Esophagus squamous epithelium (tissue), 5 donors: ENCODE data around the gene PAK4. TPM values are rescaled to one million over a fixed set of nuclear protein-coding genes. Genes with fewer than 3 reads are reported as not detected.

Source experiments
- DNase-seq: peaks from one replicate; lab custom pipeline; 2025; lab: John Stamatoyannopoulos, UW
- H3K27ac ChIP-seq, 4 donors: fragments of 200-600 bp; sonication (generic); one replicate each; pipeline ENCODE4 v1.5.1; 2016 to 2019; ENCODE audit warnings: mild to moderate bottlenecking in 1 of 4
- H3K27me3 ChIP-seq, 4 donors: fragments of 200-600 bp; sonication (generic); 1 replicate in 3 of 4; 2 replicates in 1 of 4; pipeline versions ENCODE4 v1.5.1 to v1.6.0; 2017 to 2021; ENCODE audit warnings: antibody characterized with exemption in 1 of 4
- H3K36me3 ChIP-seq, 3 donors: fragments of 200-600 bp; sonication (generic); one replicate each; pipeline ENCODE4 v1.5.1; 2016 to 2019
- H3K4me1 ChIP-seq, 3 donors: fragments of 200-600 bp; sonication (generic); one replicate each; pipeline ENCODE4 v1.5.1; 2017 to 2019
- H3K4me3 ChIP-seq, 4 donors: fragments of 200-600 bp; sonication (generic); 1 replicate in 3 of 4; 2 replicates in 1 of 4; pipeline ENCODE4 v1.5.1; 2016 to 2019; ENCODE audit warnings: mild to moderate bottlenecking in 2 of 4, moderate library complexity in 1 of 4
- H3K9me3 ChIP-seq, 3 donors: fragments of 200-600 bp; sonication (generic); one replicate each; pipeline ENCODE4 v1.5.1; 2016 to 2019
- CTCF ChIP-seq, 6 experiments: fragments of 450-650 bp in 4 of 6; fragments of 200-600 bp in 2 of 6; sonication (generic) in 2 of 6; IDR thresholded peaks; one replicate each; pipeline ENCODE4 v1.5.1; 2016 to 2019; ENCODE audit warnings: antibody characterized with exemption in 6 of 6, mild to moderate bottlenecking in 4 of 6, moderate library complexity in 4 of 6
- POLR2A ChIP-seq, 4 donors: fragments of 450-650 bp; IDR thresholded peaks; one replicate each; pipeline ENCODE4 v1.6.1; 2017; ENCODE audit warnings: antibody characterized with exemption in 4 of 4, mild to moderate bottlenecking in 4 of 4, moderate library complexity in 3 of 4
- WGBS, 2 donors: methylation state at CpG; one replicate each; pipeline ENCODE4 v1.1.5; 2018; 5-methylcytosine and 5-hydroxymethylcytosine counted together
- intact Hi-C: fragments of 100-400 bp; cut with DNase I; formaldehyde crosslinking; loops from one replicate; pipeline ENCODE4 v1.15.0; 2022
- total RNA-seq, 4 donors: library from RNA; depleted of rRNA; stranded (reverse); fragments of >200 nt; gene quantifications; one replicate each; pipeline ENCODE4 v1.1.0, GENCODE V29; 2016
- donor health status: DM: yes; HTN: yes; CAD: no.

PAK4 gene
- total RNA-seq, 4 donors from 2014 or later = 12.2 to 40.1 (median 18.3) TPM

GRCh38 chr19:39125199-39125553 lies 410 bp upstream of the PAK4 start:
- H3K4me1 ChIP-seq = peaks cover 22 to 69% (median 28%) of the 10 kb centered on the region in 3 donors
- peaks cover 0 to 6% (median 0%) of the 10 kb centered on the region in 4 donors for H3K27me3 ChIP-seq
- no peak for DNase-seq
- peak overlapping the region; percentile 79 to 95 (median 90) for H3K27ac ChIP-seq
- no peaks in the 10 kb centered on the region for H3K9me3 ChIP-seq
- TF ChIP-seq CTCF (IDR thresholded peaks at IDR 0.05) (no peak), POLR2A (IDR thresholded peaks at IDR 0.05) (no peak)
- intact Hi-C loops = no loop called here
- peak overlapping the region; percentile 73 to 90 (median 84) for H3K4me3 ChIP-seq
- H3K36me3 ChIP-seq = no peaks in the 10 kb centered on the region
- WGBS, 2 donors = 41 to 49% methylated on average over 5 to 7 of the region's 7 CpGs

- H3K27ac ChIP-seq = peak overlapping the region; percentile 79 to 95 (median 90)
- intact Hi-C loops = no loop called here
- peaks cover 34 to 83% (median 42%) of the 10 kb centered on the region in 3 donors for H3K4me1 ChIP-seq
These were observed 964 bp downstream of the PAK4 start for GRCh38 chr19:39126312-39127187.

GRCh38 chr19:39127812-39128515 lies 2.4 kb downstream of the PAK4 start:
- Histone ChIP-seq H3K36me3 (no peaks in the 10 kb centered on the region), H3K4me3 (peak overlapping the region in 1 of 4 donors; percentile 84), H3K27me3 (no peaks in the 10 kb centered on the region), H3K4me1 (peaks cover 46 to 85% (median 47%) of the 10 kb centered on the region in 3 donors), H3K9me3 (no peaks in the 10 kb centered on the region), H3K27ac (peak overlapping the region; percentile 79 to 95 (median 90))
- TF ChIP-seq POLR2A (IDR thresholded peaks at IDR 0.05) (no peak), CTCF (IDR thresholded peaks at IDR 0.05) (no peak)
- no peak for DNase-seq
- intact Hi-C loops = no loop called here
- WGBS, 2 donors = 76 to 80% methylated on average over 1 to 3 of the region's 9 CpGs

More at GRCh38 chr19:39126312-39127187, 964 bp downstream of the PAK4 start:
- Histone ChIP-seq H3K4me3 (peak overlapping the region; percentile 73 to 90 (median 84)), H3K27me3 (no peaks in the 10 kb centered on the region), H3K36me3 (no peaks in the 10 kb centered on the region), H3K9me3 (no peaks in the 10 kb centered on the region)
- DNase-seq = no peak
- TF ChIP-seq CTCF (IDR thresholded peaks at IDR 0.05) = no peak
- no peak for TF ChIP-seq POLR2A (IDR thresholded peaks at IDR 0.05)
- 6 to 25% methylated on average over 14 to 20 of the region's 27 CpGs for WGBS, 2 donors

- H3K4me3 ChIP-seq = no peak overlapping the region
- H3K27me3 ChIP-seq = no peaks in the 10 kb centered on the region
- WGBS, 2 donors = 34 to 42% methylated on average over 5 to 6 of the region's 6 CpGs
- peaks cover 51 to 88% (median 52%) of the 10 kb centered on the region in 3 donors for H3K4me1 ChIP-seq
- no peak for DNase-seq
- H3K9me3 ChIP-seq = no peaks in the 10 kb centered on the region
- peak overlapping the region in 3 of 4 donors; percentile 79 to 95 (median 92) for H3K27ac ChIP-seq
- no peaks in the 10 kb centered on the region for H3K36me3 ChIP-seq
- TF ChIP-seq CTCF (IDR thresholded peaks at IDR 0.05) (no peak), POLR2A (IDR thresholded peaks at IDR 0.05) (no peak)
- intact Hi-C loops = no loop called here
These were observed 3.0 kb downstream of the PAK4 start for GRCh38 chr19:39128516-39129079.
